Gastroesophageal sphincter (tissue), 3 donors: ENCODE measurements around the gene PRR14L.

Source experiments
- CTCF ChIP-seq, 4 experiments: fragments of 200-600 bp in 2 of 4; fragments of 450-650 bp in 2 of 4; sonication (generic) in 1 of 4; IDR thresholded peaks; one replicate each; pipeline ENCODE4 v1.5.1; 2017 to 2019; ENCODE audit warnings: antibody characterized with exemption in 4 of 4, mild to moderate bottlenecking in 2 of 4, moderate library complexity in 2 of 4
- EP300 ChIP-seq: sonication (generic); formaldehyde crosslinking; IDR thresholded peaks from one replicate; pipeline ENCODE4 v1.6.1; 2017; ENCODE audit warnings: antibody characterized with exemption, mild to moderate bottlenecking
- POLR2A ChIP-seq, 2 donors: fragments of 450-650 bp; IDR thresholded peaks; one replicate each; pipeline ENCODE4 v1.6.1; 2017; ENCODE audit warnings: antibody characterized with exemption in 2 of 2, mild to moderate bottlenecking in 2 of 2, moderate library complexity in 1 of 2
- POLR2AphosphoS5 ChIP-seq: sonication (generic); formaldehyde crosslinking; IDR thresholded peaks from one replicate; pipeline ENCODE4 v1.6.1; 2017; ENCODE audit warnings: antibody characterized with exemption

GRCh38 chr22:31742115-31742514, 7.8 kb downstream of the PRR14L start:
- TF ChIP-seq CTCF (IDR thresholded peaks at IDR 0.05) (no peak), POLR2AphosphoS5 (no peak), EP300 (no peak), POLR2A (IDR thresholded peaks at IDR 0.05) (no peak)
